IMR-90 (cell line): Measurements from ENCODE around the gene EPB41L2. TPM values are rescaled to one million over a fixed set of nuclear protein-coding genes. Genes with fewer than 3 reads are reported as not detected.

ENCODE experiments used
- ATAC-seq: fragments of 200-7000 bp; cut with Tn5 transposase; 2 replicates; pipeline ENCODE4 v1.9.1; 2020; ENCODE audit warnings: low read depth, mild to moderate bottlenecking, moderate library complexity
- BruUV-seq: library from RNA; stranded (reverse); fragments of 400-500 nt; replicated peaks from 2 replicates; lab custom pipeline; 2021; lab: Mats Ljungman, UMichigan
- CTCF ChIA-PET: fragments of 300-600 bp; formaldehyde crosslinking; extraction: SDS; loops from one replicate; lab custom pipeline; 2021; ENCODE audit warnings: antibody characterized with exemption; lab: Yijun Ruan, JAX
- POLR2A ChIA-PET: fragments of 300-600 bp; sonication (Branson Sonifier 250); formaldehyde crosslinking; loops from one replicate; lab custom pipeline; 2022; ENCODE audit warnings: antibody characterized with exemption; ENCODE audit not compliant: unreplicated experiment; lab: Charles Lee
- DNase-seq: peaks from one replicate; pipeline ENCODE4 v3.0.0; 2013
- H2AFZ ChIP-seq: replicated peaks from 2 replicates; pipeline ENCODE3; 2013; ENCODE audit warnings: low read length, mild to moderate bottlenecking; ENCODE audit not compliant: poor library complexity
- H2AK5ac ChIP-seq: 2 replicates; pipeline ENCODE4 v1.6.1; 2013; ENCODE audit warnings: low read depth, low read length, inconsistent platforms
- H2AK9ac ChIP-seq: replicated peaks from 2 replicates; pipeline ENCODE3; 2013; ENCODE audit warnings: mild to moderate bottlenecking, low read depth, low read length, moderate library complexity; ENCODE audit not compliant: poor library complexity
- H2BK120ac ChIP-seq: 2 replicates; pipeline ENCODE4 v1.6.1; 2013; ENCODE audit warnings: low read depth, low read length, inconsistent platforms
- H2BK15ac ChIP-seq: 3 replicates; pipeline ENCODE4 v1.6.1; 2013; ENCODE audit warnings: low read depth, low read length, inconsistent platforms
- H2BK20ac ChIP-seq: 2 replicates; pipeline ENCODE4 v1.6.1; 2013; ENCODE audit warnings: low read depth, mild to moderate bottlenecking, inconsistent platforms, low read length, moderate library complexity
- H2BK5ac ChIP-seq: 2 replicates; pipeline ENCODE4 v1.6.1; 2013; ENCODE audit warnings: mild to moderate bottlenecking, low read depth, low read length, inconsistent platforms; ENCODE audit not compliant: poor library complexity, severe bottlenecking
- H3K14ac ChIP-seq: replicated peaks from 2 replicates; pipeline ENCODE4 v1.6.1; 2013; ENCODE audit warnings: low read depth, low read length, inconsistent platforms
- H3K18ac ChIP-seq: 2 replicates; pipeline ENCODE4 v1.6.1; 2013; ENCODE audit warnings: low read depth, low read length, control low read depth
- H3K23ac ChIP-seq: 2 replicates; pipeline ENCODE4 v1.6.1; 2013; ENCODE audit warnings: low read depth, low read length, inconsistent platforms
- H3K27ac ChIP-seq: 2 replicates; pipeline ENCODE4 v1.5.1; 2013; ENCODE audit warnings: mild to moderate bottlenecking, control low read depth, low read length; ENCODE audit not compliant: insufficient read depth
- H3K27me3 ChIP-seq: 2 replicates; pipeline ENCODE4 v1.6.1; 2013; ENCODE audit warnings: low read length; ENCODE audit not compliant: control insufficient read depth, insufficient read depth
- H3K36me3 ChIP-seq: 2 replicates; pipeline ENCODE4 v1.6.1; 2013; ENCODE audit warnings: low read length, mixed read lengths; ENCODE audit not compliant: control insufficient read depth, insufficient read depth
- H3K4ac ChIP-seq: 2 replicates; pipeline ENCODE4 v1.6.1; 2013; ENCODE audit warnings: low read depth, low read length, inconsistent platforms
- H3K4me1 ChIP-seq: 2 replicates; pipeline ENCODE4 v1.6.1; 2013; ENCODE audit warnings: low read length, mixed read lengths; ENCODE audit not compliant: control insufficient read depth, insufficient read depth
- H3K4me2 ChIP-seq: 2 replicates; pipeline ENCODE4 v1.6.1; 2013; ENCODE audit warnings: low read depth, mild to moderate bottlenecking, control low read depth, low read length, moderate library complexity
- H3K4me3 ChIP-seq: 2 replicates; pipeline ENCODE4 v1.5.1; 2013; ENCODE audit warnings: low read depth, mild to moderate bottlenecking, control low read depth, low read length, moderate library complexity; ENCODE audit not compliant: insufficient read depth
- H3K56ac ChIP-seq: 2 replicates; pipeline ENCODE4 v1.6.1; 2013; ENCODE audit warnings: low read length, inconsistent platforms; ENCODE audit not compliant: insufficient read depth; ENCODE audit errors: extremely low read depth
- H3K79me1 ChIP-seq, 2 experiments: 2 replicates each; pipeline ENCODE4 v1.6.1; 2013; ENCODE audit warnings: low read length in 2 of 2, inconsistent platforms in 1 of 2, low read depth in 1 of 2
- H3K9ac ChIP-seq: 2 replicates; pipeline ENCODE4 v1.6.1; 2013; ENCODE audit warnings: low read depth, low read length, control low read depth
- H3K9me1 ChIP-seq: 2 replicates; pipeline ENCODE4 v1.6.1; 2013; ENCODE audit warnings: low read length, inconsistent platforms; ENCODE audit not compliant: insufficient read depth
- H3K9me3 ChIP-seq: 2 replicates; pipeline ENCODE4 v1.6.1; 2013; ENCODE audit warnings: low read length; ENCODE audit not compliant: control insufficient read depth, insufficient read depth
- H4K20me1 ChIP-seq: 2 replicates; pipeline ENCODE4 v1.6.1; 2013; ENCODE audit warnings: low read length, inconsistent platforms; ENCODE audit not compliant: insufficient read depth
- H4K5ac ChIP-seq: 2 replicates; pipeline ENCODE4 v1.6.1; 2013; ENCODE audit warnings: mild to moderate bottlenecking, low read depth, low read length, control low read depth
- H4K8ac ChIP-seq, 2 experiments: 2 replicates each; pipeline ENCODE4 v1.6.1; 2013; ENCODE audit warnings: low read depth in 2 of 2, low read length in 2 of 2, control low read depth in 1 of 2, inconsistent platforms in 1 of 2
- H4K91ac ChIP-seq: 2 replicates; pipeline ENCODE4 v1.6.1; 2013; ENCODE audit warnings: low read depth, low read length, inconsistent platforms; ENCODE audit not compliant: insufficient read depth
- CEBPB ChIP-seq: IDR thresholded peaks from 2 replicates; pipeline ENCODE4 v1.6.1; 2012; ENCODE audit warnings: low read depth, low read length, improper control_type of control experiment
- CHD1 ChIP-seq: IDR thresholded peaks from 2 replicates; pipeline ENCODE4 v1.6.1; 2012; ENCODE audit warnings: low read depth, low read length, improper control_type of control experiment
- CTCF ChIP-seq: conservative IDR thresholded peaks from 2 replicates; pipeline ENCODE4 v1.5.1; 2012; ENCODE audit warnings: mild to moderate bottlenecking, low read depth, low read length, improper control_type of control experiment
- MXI1 ChIP-seq: IDR thresholded peaks from 2 replicates; pipeline ENCODE4 v1.6.1; 2012; ENCODE audit warnings: low read depth, mild to moderate bottlenecking, low read length, moderate library complexity, borderline replicate concordance
- NFE2L2 ChIP-seq: fragments of 150-350 bp; IDR thresholded peaks from 2 replicates; pipeline ENCODE4 v1.6.1; 2016; ENCODE audit warnings: low read depth, mild to moderate bottlenecking, low read length
- RAD21 ChIP-seq: IDR thresholded peaks from 2 replicates; pipeline ENCODE4 v1.6.1; 2012; ENCODE audit warnings: low read length, improper control_type of control experiment
- RCOR1 ChIP-seq: IDR thresholded peaks from 2 replicates; pipeline ENCODE4 v1.6.1; 2012; ENCODE audit warnings: mild to moderate bottlenecking, low read length, improper control_type of control experiment; ENCODE audit not compliant: insufficient replicate concordance
- RFX5 ChIP-seq: IDR thresholded peaks from 2 replicates; pipeline ENCODE4 v1.8.0; 2012; ENCODE audit warnings: low read depth, mild to moderate bottlenecking, low read length, moderate library complexity
- SMC3 ChIP-seq: fragments of 150-350 bp; IDR thresholded peaks from 2 replicates; pipeline ENCODE4 v1.6.1; 2016; ENCODE audit warnings: low read depth, mild to moderate bottlenecking, antibody characterized with exemption, low read length, moderate library complexity
- USF2 ChIP-seq: fragments of 150-350 bp; IDR thresholded peaks from 2 replicates; pipeline ENCODE4 v1.6.1; 2017; ENCODE audit warnings: mild to moderate bottlenecking, antibody characterized with exemption, low read length, low read depth
- WGBS, 2 experiments: methylation state at CpG; one replicate each; pipeline versions ENCODE4 v1.1.5 to v1.1.7; 2013; ENCODE audit warnings: missing lambda C conversion rate in 2 of 2; ENCODE audit not compliant: insufficient read length in 1 of 2; ENCODE audit errors: extremely low coverage in 2 of 2; 5-methylcytosine and 5-hydroxymethylcytosine counted together
- dilution Hi-C: fragments of 300-500 bp; cut with HindIII; formaldehyde crosslinking; loops from one replicate; pipeline ENCODE4 v1.14.3; 2018; ENCODE audit warnings: low sequenced_read_pairs; ENCODE audit not compliant: unreplicated experiment
- in situ Hi-C: fragments of 300-500 bp; cut with MboI; formaldehyde crosslinking; loops from 3 replicates; pipeline ENCODE4 v1.14.3; 2019; ENCODE audit warnings: low sequenced_read_pairs, inconsistent platforms, mixed read lengths
- intact Hi-C: fragments of 100-400 bp; cut with micrococcal nuclease; formaldehyde crosslinking; loops from 2 replicates; pipeline ENCODE4 v1.10.0; 2022
- polyA plus RNA-seq, 3 experiments: library from polyadenylated mRNA; depleted of rRNA; stranded (reverse); fragments of >200 nt; gene quantifications; 2 replicates each; pipeline ENCODE4 v1.2.3, GENCODE V29; 2012; ENCODE audit warnings: low replicate concordance in 1 of 3
- total RNA-seq: library from RNA; depleted of rRNA; stranded (reverse); fragments of >200 nt; gene quantifications from 2 replicates; pipeline ENCODE4 v1.2.3, GENCODE V29; 2012

Gene EPB41L2
- total and polyA plus RNA-seq, 2 of the 4 experiments (the other 2 are of a cell fraction): 85.7 to 99.8 TPM

GRCh38 chr6:130978660-130979396 is 84.2 kb downstream of the EPB41L2 start (continued):
- no peak for TF ChIP-seq SMC3

- H3K27me3 ChIP-seq: no peaks in the 10 kb centered on the region
- no peak overlapping the region for H4K5ac ChIP-seq
- ATAC-seq (no peak), DNase-seq (no peak)
- no peak overlapping the region for H2AK9ac ChIP-seq
- dilution Hi-C loops: no loop called here
- H3K27ac ChIP-seq: no peak overlapping the region
- peaks cover 6% of the 10 kb centered on the region; the same call in 1 of the 2 replicates for H3K9me1 ChIP-seq
- no peak overlapping the region for H3K4me2 ChIP-seq
- no peaks in the 10 kb centered on the region for H3K36me3 ChIP-seq
- ChIA-PET CTCF (interaction anchor here (1.1 kb wide), 1 partner anchor 18 kb away, joined by 3 read pairs; no protein-coding TSS in a partner anchor), POLR2A (no interaction called here)
- intact Hi-C loops: no loop called here
- H4K20me1 ChIP-seq: peaks cover 19% of the 10 kb centered on the region; the same call in 1 of the 2 replicates
- no peak overlapping the region for H2BK5ac ChIP-seq
- in situ Hi-C loops: no loop called here
- H3K4ac ChIP-seq: peak overlapping the region; percentile 41; the same call in 1 of the 2 replicates
- no peak overlapping the region for H3K9ac ChIP-seq
- H3K4me1 ChIP-seq: peaks cover 2% of the 10 kb centered on the region
- H3K56ac ChIP-seq: no peak overlapping the region
- H3K4me3 ChIP-seq: no peak overlapping the region
- peaks cover 51 to 78% of the 10 kb centered on the region in 2 experiments for H3K79me1 ChIP-seq
- no peaks in the 10 kb centered on the region for H3K9me3 ChIP-seq
- no peak overlapping the region for H2BK20ac ChIP-seq
- no TSS peak for BruUV-seq
- TF ChIP-seq NFE2L2 (no peak), CEBPB (no peak), RFX5 (no peak), CTCF (no peak), RCOR1 (no peak), SMC3 (no peak), CHD1 (no peak), USF2 (no peak), RAD21 (no peak), MXI1 (no peak)
- H2AFZ ChIP-seq: no peak overlapping the region
- H2BK15ac ChIP-seq: no peak overlapping the region
- H4K91ac ChIP-seq: no peak overlapping the region
- no peak overlapping the region for H2BK120ac ChIP-seq
- no peak overlapping the region for H2AK5ac ChIP-seq
- WGBS, 2 experiments: no CpG with 5 or more reads among the region's 1 CpG
- H3K14ac ChIP-seq: no peak overlapping the region
- no peak overlapping the region for H3K23ac ChIP-seq
- no peak overlapping the region for H3K18ac ChIP-seq
- no peak overlapping the region for H4K8ac ChIP-seq
Measured at GRCh38 chr6:130978180-130978579, 84.9 kb downstream of the EPB41L2 start.
